PC-3 (cell line): Measurements from ENCODE around the gene SYT13. TPM values are rescaled to one million over a fixed set of nuclear protein-coding genes. Genes with fewer than 3 reads are reported as not detected.

ENCODE experiments used
- ATAC-seq: fragments of 200-7000 bp; cut with Tn5 transposase; 2 replicates; pipeline ENCODE4 v1.9.1; 2020; ENCODE audit warnings: mild to moderate bottlenecking, moderate library complexity
- BruUV-seq: library from RNA; stranded (reverse); fragments of 400-500 nt; replicated peaks from 2 replicates; lab custom pipeline; 2021; lab: Mats Ljungman, UMichigan
- CTCF ChIA-PET: fragments of 300-600 bp; sonication (Branson Sonifier 250); formaldehyde crosslinking; loops from one replicate; lab custom pipeline; 2022; ENCODE audit warnings: antibody characterized with exemption; lab: Charles Lee
- POLR2A ChIA-PET: fragments of 300-600 bp; sonication (Branson Sonifier 250); formaldehyde crosslinking; loops from one replicate; lab custom pipeline; 2022; ENCODE audit warnings: antibody characterized with exemption; ENCODE audit not compliant: unreplicated experiment; lab: Charles Lee
- DNase-seq: peaks from one replicate; pipeline ENCODE4 v3.0.0-alpha.2; 2015
- H2AFZ ChIP-seq: fragments of 300-600 bp; sonication (generic); 2 replicates; pipeline ENCODE4 v1.6.0; 2016; ENCODE audit warnings: antibody characterized with exemption, low read length
- H3F3A ChIP-seq: fragments of 300-600 bp; sonication (generic); one replicate; pipeline ENCODE4 v1.6.0; 2017; ENCODE audit warnings: antibody characterized with exemption, low read length, control low read depth, mild to moderate bottlenecking; ENCODE audit not compliant: unreplicated experiment
- H3K27ac ChIP-seq: fragments of 300-600 bp; sonication (generic); 2 replicates; pipeline ENCODE4 v1.5.1; 2016; ENCODE audit warnings: mild to moderate bottlenecking, low read length
- H3K27me3 ChIP-seq: fragments of 300-600 bp; sonication (generic); 2 replicates; pipeline ENCODE4 v1.6.1; 2016; ENCODE audit warnings: low read length, mixed read lengths
- H3K36me3 ChIP-seq: fragments of 300-600 bp; sonication (generic); 2 replicates; pipeline ENCODE4 v1.6.1; 2016; ENCODE audit warnings: low read depth, mixed run types, low read length, mixed read lengths
- H3K4me1 ChIP-seq: fragments of 300-600 bp; sonication (generic); 2 replicates; pipeline ENCODE4 v1.5.1; 2016; ENCODE audit warnings: low read length; ENCODE audit not compliant: insufficient read depth
- H3K4me2 ChIP-seq: fragments of 300-600 bp; sonication (generic); 2 replicates; pipeline ENCODE4 v1.6.0; 2016; ENCODE audit warnings: low read length
- H3K4me3 ChIP-seq: fragments of 300-600 bp; sonication (generic); 2 replicates; pipeline ENCODE4 v1.5.1; 2016; ENCODE audit warnings: mild to moderate bottlenecking, low read length, mixed read lengths
- H3K79me2 ChIP-seq: fragments of 300-600 bp; sonication (generic); 2 replicates; pipeline ENCODE4 v1.6.1; 2017; ENCODE audit warnings: low read length, mixed read lengths
- H3K9ac ChIP-seq: fragments of 300-600 bp; sonication (generic); 2 replicates; pipeline ENCODE4 v1.6.0; 2016; ENCODE audit warnings: mild to moderate bottlenecking, low read length
- H3K9me2 ChIP-seq: fragments of 300-600 bp; sonication (generic); replicated peaks from 2 replicates; pipeline ENCODE4 v1.6.1; 2016; ENCODE audit warnings: mixed run types, low read length, mixed read lengths
- H3K9me3 ChIP-seq: fragments of 300-600 bp; sonication (generic); 2 replicates; pipeline ENCODE4 v1.6.1; 2016; ENCODE audit warnings: low read length, mixed read lengths
- H4K20me1 ChIP-seq: fragments of 300-600 bp; sonication (generic); 2 replicates; pipeline ENCODE4 v1.6.1; 2016; ENCODE audit warnings: low read length, mixed read lengths
- EZH2 ChIP-seq: fragments of 300-600 bp; sonication (generic); IDR thresholded peaks from one replicate; pipeline ENCODE4 v1.6.1; 2017; ENCODE audit warnings: antibody characterized with exemption, mild to moderate bottlenecking, low read length; ENCODE audit not compliant: unreplicated experiment
- EZH2phosphoT487 ChIP-seq: fragments of 300-600 bp; sonication (generic); IDR thresholded peaks from 2 replicates; pipeline ENCODE4 v1.6.1; 2018; ENCODE audit warnings: mild to moderate bottlenecking, antibody characterized with exemption, low read length, borderline replicate concordance
- intact Hi-C: fragments of 100-400 bp; cut with micrococcal nuclease; formaldehyde crosslinking; loops from 2 replicates; pipeline ENCODE4 v1.9.0; 2023
- total RNA-seq: library from RNA; depleted of rRNA; stranded (reverse); fragments of >200 nt; gene quantifications from 2 replicates; pipeline ENCODE4 v1.2.3, GENCODE V29; 2014
- TF ChIP-seq, protein P1 (sequence below): fragments of 300-600 bp; sonication (generic); conservative IDR thresholded peaks from 2 replicates; pipeline ENCODE4 v1.5.1; 2017; ENCODE audit warnings: antibody characterized with exemption, low read depth, mild to moderate bottlenecking, low read length

Gene SYT13
- total RNA-seq, 1 experiment from 2014 or later: not detected

DNA sequence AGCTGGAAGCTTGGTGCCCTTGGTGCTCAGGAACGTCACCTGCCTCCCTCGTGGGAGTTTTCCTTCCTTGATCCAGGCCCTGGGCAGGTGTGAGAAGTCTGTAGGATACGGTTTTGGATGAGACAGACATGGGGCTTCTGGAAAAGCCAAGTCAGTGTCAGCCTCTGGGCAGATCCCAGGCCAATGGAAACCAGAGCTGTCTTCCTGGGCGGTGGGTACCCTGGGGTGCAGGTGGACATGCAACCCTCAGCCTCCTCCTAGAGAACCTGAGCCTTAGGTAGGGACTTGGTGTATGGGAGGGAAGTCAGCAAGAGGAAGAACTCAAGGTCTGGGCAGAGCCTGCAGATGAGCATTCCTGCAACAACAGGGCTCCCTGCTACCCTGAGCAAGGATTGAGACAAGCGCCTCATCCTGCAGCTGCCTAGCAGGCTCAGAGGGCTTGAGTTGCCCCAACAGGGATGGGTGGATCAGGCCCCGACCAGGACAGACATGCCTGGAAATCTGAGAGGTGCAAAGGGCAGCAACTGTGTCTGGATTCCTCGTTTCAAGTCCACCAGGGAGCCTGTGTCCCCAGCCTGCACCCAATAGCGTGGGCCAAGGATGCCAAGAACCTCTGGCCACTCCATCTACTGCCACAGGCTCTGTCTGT, 37.6 kb upstream of the SYT13 start:
- Histone ChIP-seq H3K36me3 (no peaks in the 10 kb centered on the region), H3K9me2 (no peaks in the 10 kb centered on the region), H3K4me3 (no peak overlapping the region), H3K27ac (no peak overlapping the region), H3K27me3 (peaks cover 50% of the 10 kb centered on the region), H4K20me1 (no peaks in the 10 kb centered on the region), H3K79me2 (no peaks in the 10 kb centered on the region), H3K4me2 (no peak overlapping the region), H3F3A (no peaks in the 10 kb centered on the region), H3K9me3 (no peaks in the 10 kb centered on the region; the same call in 1 of the 2 replicates), H2AFZ (no peak overlapping the region), H3K4me1 (no peaks in the 10 kb centered on the region), H3K9ac (no peak overlapping the region)
- ATAC-seq (no peak), DNase-seq (no peak)
- ChIA-PET POLR2A (no interaction called here), CTCF (no interaction called here)
- TF ChIP-seq, protein P1, sequence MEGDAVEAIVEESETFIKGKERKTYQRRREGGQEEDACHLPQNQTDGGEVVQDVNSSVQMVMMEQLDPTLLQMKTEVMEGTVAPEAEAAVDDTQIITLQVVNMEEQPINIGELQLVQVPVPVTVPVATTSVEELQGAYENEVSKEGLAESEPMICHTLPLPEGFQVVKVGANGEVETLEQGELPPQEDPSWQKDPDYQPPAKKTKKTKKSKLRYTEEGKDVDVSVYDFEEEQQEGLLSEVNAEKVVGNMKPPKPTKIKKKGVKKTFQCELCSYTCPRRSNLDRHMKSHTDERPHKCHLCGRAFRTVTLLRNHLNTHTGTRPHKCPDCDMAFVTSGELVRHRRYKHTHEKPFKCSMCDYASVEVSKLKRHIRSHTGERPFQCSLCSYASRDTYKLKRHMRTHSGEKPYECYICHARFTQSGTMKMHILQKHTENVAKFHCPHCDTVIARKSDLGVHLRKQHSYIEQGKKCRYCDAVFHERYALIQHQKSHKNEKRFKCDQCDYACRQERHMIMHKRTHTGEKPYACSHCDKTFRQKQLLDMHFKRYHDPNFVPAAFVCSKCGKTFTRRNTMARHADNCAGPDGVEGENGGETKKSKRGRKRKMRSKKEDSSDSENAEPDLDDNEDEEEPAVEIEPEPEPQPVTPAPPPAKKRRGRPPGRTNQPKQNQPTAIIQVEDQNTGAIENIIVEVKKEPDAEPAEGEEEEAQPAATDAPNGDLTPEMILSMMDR: no peak
- TF ChIP-seq EZH2phosphoT487 (no peak), EZH2 (no peak)
- BruUV-seq: no TSS peak
- intact Hi-C loops: no loop called here

DNA sequence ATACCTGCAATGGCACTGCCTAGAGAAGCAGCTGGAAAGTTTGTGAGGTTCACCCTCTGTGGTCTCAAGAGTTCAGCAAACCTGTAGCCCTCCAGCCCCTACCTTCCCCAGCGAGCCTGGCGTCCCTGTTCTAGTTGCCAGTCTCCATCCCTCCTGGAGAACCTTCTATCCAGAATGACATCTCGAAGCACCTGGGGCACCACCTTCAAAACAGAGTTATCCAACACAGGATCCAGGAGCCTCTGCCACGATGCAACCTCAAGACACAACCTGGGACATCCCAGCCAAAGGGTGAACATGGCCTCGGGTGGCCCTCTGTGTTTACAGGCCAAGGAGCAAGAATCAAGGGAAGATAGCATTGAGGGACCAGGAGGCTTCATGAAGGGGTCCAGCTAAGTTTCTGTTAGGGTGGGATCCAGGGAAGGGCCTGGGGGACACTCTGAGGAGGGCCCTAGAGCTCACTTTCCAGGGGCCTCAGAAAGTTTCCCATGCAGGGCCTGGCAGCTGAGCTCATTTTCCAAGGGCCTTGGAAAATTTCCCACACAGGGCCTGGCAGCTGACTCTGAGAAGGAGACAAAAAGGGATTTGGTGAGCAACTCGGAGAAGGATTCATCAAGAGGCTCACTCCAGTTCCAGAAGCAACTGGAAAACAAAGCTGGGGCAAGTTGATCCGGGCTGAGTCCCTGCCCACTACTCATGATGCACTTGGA, 36.9 kb upstream of the SYT13 start:
- ATAC-seq: no peak
- no peak for DNase-seq
- H2AFZ ChIP-seq: no peak overlapping the region

More for the DNA sequence above, 36.9 kb upstream of the SYT13 start:
- Histone ChIP-seq H3K4me3 (no peak overlapping the region), H3K27me3 (peaks cover 50% of the 10 kb centered on the region), H3K9me2 (no peaks in the 10 kb centered on the region), H3K9ac (no peak overlapping the region), H3F3A (no peaks in the 10 kb centered on the region), H3K79me2 (no peaks in the 10 kb centered on the region), H3K4me2 (no peak overlapping the region), H3K9me3 (no peaks in the 10 kb centered on the region; the same call in 1 of the 2 replicates), H3K27ac (no peak overlapping the region), H4K20me1 (no peaks in the 10 kb centered on the region), H3K36me3 (no peaks in the 10 kb centered on the region), H3K4me1 (no peaks in the 10 kb centered on the region)
- CTCF ChIA-PET: no interaction called here
- BruUV-seq: no TSS peak
- POLR2A ChIA-PET: no interaction called here
- TF ChIP-seq, protein P1: no peak
- TF ChIP-seq EZH2phosphoT487: no peak
- intact Hi-C loops: no loop called here
